Activated T-cell treated with anti-CD3 and anti-CD28 coated beads, Interleukin-2, amount 50 U/mL, for 4 hours (primary cell): ENCODE data around the gene ELMO1. TPM values are rescaled to one million over a fixed set of nuclear protein-coding genes. Genes with fewer than 3 reads are reported as not detected.

Experiments
- ATAC-seq, 2 donors: fragments of 200-7000 bp; cut with Tn5 transposase; one replicate each; pipeline ENCODE4 v1.10.0; 2021
- DNase-seq: peaks from one replicate; pipeline ENCODE4 v3.0.0-alpha.2; 2020
- H3K27me3 Mint-ChIP-seq: one replicate; pipeline ENCODE4 v1.8.0; 2021; ENCODE audit warnings: low read depth, mixed read lengths
- H3K36me3 Mint-ChIP-seq: one replicate; pipeline ENCODE4 v1.8.0; 2022; ENCODE audit warnings: mixed read lengths; ENCODE audit not compliant: insufficient read depth
- H3K4me1 Mint-ChIP-seq: one replicate; pipeline ENCODE4 v1.8.0; 2021; ENCODE audit warnings: low read depth, mixed read lengths
- H3K4me3 Mint-ChIP-seq: one replicate; pipeline ENCODE4 v1.8.0; 2021; ENCODE audit warnings: mild to moderate bottlenecking, moderate library complexity, mixed read lengths
- H3K9me3 Mint-ChIP-seq: one replicate; pipeline ENCODE4 v1.8.0; 2021; ENCODE audit warnings: mixed read lengths
- total RNA-seq, 3 donors: library from RNA; stranded (reverse); gene quantifications; one replicate each; pipeline ENCODE4 v1.2.1, GENCODE V29; 2021

The ELMO1 gene
- total RNA-seq, 3 donors from 2014 or later, result 117 to 137 (median 118) TPM

DNA sequence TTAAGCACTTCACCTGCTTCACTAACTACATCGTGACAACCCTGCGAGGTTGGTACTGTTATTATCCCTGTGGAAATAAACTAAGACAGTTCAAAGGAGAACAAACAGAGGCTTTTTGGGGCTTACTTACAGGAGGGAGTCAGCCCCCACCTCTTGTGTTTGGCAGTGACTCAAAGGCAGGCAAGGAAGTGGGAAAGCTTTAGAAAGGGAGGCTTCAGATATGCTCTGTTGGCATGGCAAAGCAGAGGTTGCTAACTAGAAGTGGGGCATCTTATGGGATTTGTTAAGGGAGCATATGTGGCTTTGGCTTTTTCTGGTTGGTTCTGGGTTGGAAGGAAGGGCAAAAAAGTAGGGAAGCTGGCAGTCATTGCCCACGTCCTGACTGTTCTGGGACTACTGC, 639.6 kb downstream of the ELMO1 start:
- ATAC-seq, result no peak

DNA sequence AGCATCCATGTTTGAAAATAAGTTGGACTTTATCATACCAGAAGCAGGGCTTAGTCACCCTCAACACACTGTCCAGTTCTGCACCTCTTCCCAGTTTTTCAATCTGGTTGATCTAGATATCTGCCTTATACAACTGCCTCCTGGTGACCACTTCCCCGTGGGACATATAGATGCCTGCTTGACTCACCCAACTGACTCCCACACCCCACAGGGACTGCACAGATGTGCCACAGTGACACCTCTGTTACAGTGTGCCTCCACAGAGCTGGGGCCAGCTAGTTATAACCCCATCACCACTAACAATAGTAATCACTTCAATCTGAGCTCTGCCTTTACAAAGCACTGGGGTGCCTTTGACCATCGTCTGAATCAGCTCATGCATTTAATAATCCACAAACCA, 641.8 kb downstream of the ELMO1 start:
- Mint-ChIP-seq H3K27me3 (peaks cover 2% of the 10 kb centered on the region), H3K36me3 (no peaks in the 10 kb centered on the region), H3K9me3 (no peaks in the 10 kb centered on the region), H3K4me3 (no peak overlapping the region), H3K4me1 (peaks cover 6% of the 10 kb centered on the region)
- peak in 1 of 2 donors; percentile 34 for ATAC-seq
- no peak for DNase-seq

More for the DNA sequence above, 639.6 kb downstream of the ELMO1 start:
- Mint-ChIP-seq H3K36me3 (no peaks in the 10 kb centered on the region), H3K4me3 (no peak overlapping the region), H3K9me3 (no peaks in the 10 kb centered on the region), H3K4me1 (peaks cover 6% of the 10 kb centered on the region), H3K27me3 (peaks cover 2% of the 10 kb centered on the region)
- no peak for DNase-seq

Other genes starting within 250 kb of the ELMO1 start
- under 1 TPM in 1 of 3 donors, not detected in 2; 0.30 TPM for gene GPR141, start 234.9 kb upstream of the ELMO1 start, total RNA-seq